Measurements from ENCODE around the gene CYP26A1. TPM values are rescaled to one million over a fixed set of nuclear protein-coding genes. Genes with fewer than 3 reads are reported as not detected.

Gene CYP26A1
- total RNA-seq, 1 donor from 2014 or later: not detected

- peaks cover 56% of the 10 kb centered on the region for H3K27me3 ChIP-seq (ENCODE audit: control insufficient read depth, insufficient read depth, low read length)
These were observed 479 bp downstream of the CYP26A1 start for GRCh38 chr10:93074147-93074596.

GRCh38 chr10:93074597-93075368 lies 1.1 kb downstream of the CYP26A1 start:
- FAIRE-seq: no peak
- no peak overlapping the region for H3K4me3 ChIP-seq (ENCODE audit: low read depth, low read length)
- TF ChIP-seq CTCF (IDR thresholded peaks at IDR 0.05; ENCODE audit: insufficient read depth, low read length, severe bottlenecking): no peak

More at GRCh38 chr10:93074147-93074596, 479 bp downstream of the CYP26A1 start:
- TF ChIP-seq CTCF (IDR thresholded peaks at IDR 0.05; ENCODE audit: insufficient read depth, low read length, severe bottlenecking): no peak
- no peak overlapping the region for H3K4me3 ChIP-seq (ENCODE audit: low read depth, low read length)
- DNase-seq (ENCODE audit: low read depth): no peak
- no peaks in the 10 kb centered on the region for H3K36me3 ChIP-seq (ENCODE audit: control insufficient read depth, insufficient read depth, low read length)
- no peak for FAIRE-seq

GRCh38 chr10:93075369-93076221 lies 1.9 kb downstream of the CYP26A1 start:
- no peak overlapping the region for H3K4me3 ChIP-seq (ENCODE audit: low read depth, low read length)
- H3K27me3 ChIP-seq (ENCODE audit: control insufficient read depth, insufficient read depth, low read length): peaks cover 49% of the 10 kb centered on the region
- DNase-seq (ENCODE audit: low read depth): no peak
- no peaks in the 10 kb centered on the region for H3K36me3 ChIP-seq (ENCODE audit: control insufficient read depth, insufficient read depth, low read length)
- TF ChIP-seq CTCF (IDR thresholded peaks at IDR 0.05; ENCODE audit: insufficient read depth, low read length, severe bottlenecking): no peak
- FAIRE-seq: no peak

More at GRCh38 chr10:93074597-93075368, 1.1 kb downstream of the CYP26A1 start:
- Histone ChIP-seq H3K36me3 (ENCODE audit: control insufficient read depth, insufficient read depth, low read length) (no peaks in the 10 kb centered on the region), H3K27me3 (ENCODE audit: control insufficient read depth, insufficient read depth, low read length) (peaks cover 56% of the 10 kb centered on the region)
- DNase-seq (ENCODE audit: low read depth): no peak

- peaks cover 42% of the 10 kb centered on the region for H3K27me3 ChIP-seq (ENCODE audit: control insufficient read depth, insufficient read depth, low read length)
- TF ChIP-seq CTCF (IDR thresholded peaks at IDR 0.05; ENCODE audit: insufficient read depth, low read length, severe bottlenecking): no peak
- DNase-seq (ENCODE audit: low read depth): no peak
- no peaks in the 10 kb centered on the region for H3K36me3 ChIP-seq (ENCODE audit: control insufficient read depth, insufficient read depth, low read length)
- no peak overlapping the region for H3K4me3 ChIP-seq (ENCODE audit: low read depth, low read length)
- FAIRE-seq: no peak
These were observed 3.2 kb downstream of the CYP26A1 start for GRCh38 chr10:93076871-93077270.

GRCh38 chr10:93077860-93078337 lies 4.2 kb downstream of the CYP26A1 start:
- peaks cover 32% of the 10 kb centered on the region for H3K27me3 ChIP-seq (ENCODE audit: control insufficient read depth, insufficient read depth, low read length)
- no peaks in the 10 kb centered on the region for H3K36me3 ChIP-seq (ENCODE audit: control insufficient read depth, insufficient read depth, low read length)
- FAIRE-seq: no peak
- TF ChIP-seq CTCF (IDR thresholded peaks at IDR 0.05; ENCODE audit: insufficient read depth, low read length, severe bottlenecking): no peak
- no peak overlapping the region for H3K4me3 ChIP-seq (ENCODE audit: low read depth, low read length)
- no peak for DNase-seq (ENCODE audit: low read depth)

Measured in bronchial epithelial cell (primary cell).